Stimulated activated CD4-positive, alpha-beta T cell treated with anti-CD3 and anti-CD28 coated beads, Interleukin-4, amount 100 ng/mL, for 48 hours (primary cell): ENCODE results near the gene UTY.

Experiments
- DNase-seq, 2 donors: peaks; one replicate each; pipeline ENCODE4 v3.0.0-alpha.2; 2020; ENCODE audit warnings: low read depth in 2 of 2

Gene UTY

DNA sequence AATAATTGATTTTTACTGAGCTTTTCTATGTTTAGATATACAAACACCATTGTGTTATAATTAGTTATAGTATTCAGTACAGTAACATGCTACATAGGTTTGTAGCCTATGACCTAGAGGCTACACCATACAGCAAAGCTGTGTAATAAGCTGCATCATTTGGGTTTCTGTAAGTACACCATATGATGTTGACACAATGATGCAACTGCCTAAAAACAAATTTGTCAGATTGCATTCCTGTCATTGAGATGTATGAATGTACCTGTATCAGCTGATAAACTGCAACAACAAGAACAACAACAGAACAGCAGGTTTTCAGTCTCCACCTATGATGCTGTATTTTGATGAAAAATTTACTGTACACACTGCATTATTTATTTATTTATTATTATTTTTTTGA, 64.3 kb downstream of the UTY start:
- DNase-seq: no peak

DNA sequence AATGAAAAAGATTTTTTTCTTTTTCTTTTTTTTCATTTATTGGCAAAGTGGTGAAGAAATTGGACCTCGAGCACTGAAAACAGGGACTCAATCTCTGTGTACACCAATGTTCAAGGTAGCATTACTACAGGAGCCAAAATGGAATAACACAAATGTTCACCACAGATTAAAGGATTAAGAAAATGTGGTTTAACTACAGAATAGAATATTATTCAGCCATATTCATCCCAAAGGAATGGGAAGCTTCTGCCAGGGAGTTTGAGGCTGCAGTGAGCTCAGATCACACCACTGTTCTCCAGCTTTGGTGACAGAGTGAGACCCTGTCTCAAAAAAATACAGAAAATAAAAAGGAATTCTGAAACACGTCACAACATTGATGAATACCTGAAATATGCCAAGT, 81.0 kb downstream of the UTY start:
- no peak for DNase-seq

DNA sequence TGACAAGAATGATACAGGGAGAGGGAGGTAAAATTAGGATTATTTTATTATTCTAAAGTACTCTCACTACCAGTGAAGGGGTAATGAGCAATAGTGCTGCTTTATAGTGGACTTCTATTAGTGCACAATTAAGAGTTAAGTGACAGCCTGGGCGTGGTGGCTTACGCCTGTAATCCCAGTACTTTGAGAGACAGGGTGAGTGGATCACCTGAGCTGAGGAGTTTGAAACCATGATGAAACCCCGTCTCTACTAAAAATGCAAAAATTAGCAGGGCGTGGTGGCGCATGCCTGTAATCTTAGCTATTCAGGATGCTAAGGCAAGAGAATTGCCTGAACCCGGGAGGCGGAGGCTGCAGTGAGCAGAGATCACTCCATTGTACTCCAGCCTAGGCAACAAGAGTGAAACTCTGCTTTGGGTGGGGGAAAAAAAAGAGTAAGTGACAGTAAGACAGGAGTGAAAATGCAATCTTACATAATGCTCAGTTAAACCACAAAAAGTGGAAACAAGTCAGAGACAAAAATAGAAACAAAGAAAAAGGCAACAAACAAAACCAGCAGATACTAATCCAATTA, 98.6 kb downstream of the UTY start:
- DNase-seq: no peak

DNA sequence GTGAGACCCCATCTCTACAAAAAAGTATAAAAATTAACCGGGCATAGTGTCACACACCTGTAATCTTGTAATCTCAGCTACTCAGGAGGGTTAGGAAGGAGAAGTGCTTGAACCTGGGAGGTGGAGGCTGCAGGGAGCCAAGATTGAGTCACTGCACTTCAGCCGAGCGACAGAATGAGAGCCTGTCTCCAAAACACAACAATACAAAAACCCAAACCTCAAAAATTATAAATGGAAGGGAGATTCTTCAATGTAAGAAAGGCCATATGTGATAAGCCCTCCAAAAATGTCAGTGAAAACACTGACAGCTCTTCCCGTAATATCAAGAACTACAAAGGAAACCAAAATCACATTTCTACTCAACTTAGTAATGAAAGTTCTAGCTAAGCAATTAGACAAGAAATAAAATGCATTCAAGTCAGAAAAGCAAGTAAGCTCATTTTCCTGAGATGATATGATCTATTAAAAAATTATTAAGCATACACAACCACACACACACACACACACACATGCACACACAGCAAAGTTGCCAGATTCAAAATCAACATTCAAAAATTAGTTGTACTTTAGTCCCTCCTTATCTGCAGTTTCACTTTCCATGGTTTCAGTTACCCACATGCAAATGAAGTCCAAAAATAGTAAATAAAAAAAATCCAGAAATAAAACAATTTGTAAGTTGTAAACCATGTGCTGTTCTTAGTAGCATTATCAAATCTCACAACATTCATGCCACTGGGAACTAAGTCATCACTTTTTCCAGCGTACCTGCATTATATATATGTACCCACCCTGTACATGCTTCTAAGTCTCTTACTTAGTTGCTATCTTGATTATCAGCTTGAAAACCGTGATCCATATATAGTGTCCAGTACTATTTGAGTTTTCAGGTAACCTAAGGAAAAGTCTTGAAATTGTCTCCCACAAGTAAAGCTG, 108.7 kb downstream of the UTY start:
- DNase-seq: no peak

DNA sequence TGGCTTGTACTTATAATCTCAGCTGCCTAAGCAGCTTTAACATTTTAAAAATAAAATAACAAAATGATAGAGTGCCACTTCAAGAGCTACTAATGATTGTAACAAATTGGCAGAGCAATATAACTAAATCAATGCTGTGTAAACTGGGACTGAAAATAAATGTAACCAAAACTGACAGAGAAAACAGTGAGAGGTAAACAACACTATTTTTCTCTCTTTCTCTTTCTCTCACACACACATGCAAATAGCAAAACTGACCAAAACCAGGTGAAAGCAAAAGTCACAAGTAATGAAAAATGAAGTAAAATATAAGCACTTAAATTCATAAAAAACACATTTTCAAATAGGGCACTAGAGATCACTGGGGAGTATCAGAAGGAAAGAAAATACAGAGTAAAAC, 109.6 kb downstream of the UTY start:
- no peak for DNase-seq

DNA sequence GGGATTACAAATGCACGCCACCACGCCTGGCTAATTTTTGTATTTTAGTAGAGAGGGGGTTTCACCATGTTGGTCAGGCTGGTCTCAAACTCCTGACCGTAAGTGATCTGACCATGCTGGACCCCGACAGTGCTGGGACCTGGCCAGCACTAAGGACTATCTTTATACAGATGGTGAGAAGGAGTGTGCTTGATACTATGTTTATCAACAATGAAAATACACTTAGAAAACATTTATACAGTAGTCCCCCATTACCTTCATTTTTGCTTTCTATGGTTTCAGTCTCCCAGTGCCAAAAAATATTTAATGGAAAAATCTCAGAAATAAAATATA, 111.4 kb downstream of the UTY start:
- no peak for DNase-seq

DNA sequence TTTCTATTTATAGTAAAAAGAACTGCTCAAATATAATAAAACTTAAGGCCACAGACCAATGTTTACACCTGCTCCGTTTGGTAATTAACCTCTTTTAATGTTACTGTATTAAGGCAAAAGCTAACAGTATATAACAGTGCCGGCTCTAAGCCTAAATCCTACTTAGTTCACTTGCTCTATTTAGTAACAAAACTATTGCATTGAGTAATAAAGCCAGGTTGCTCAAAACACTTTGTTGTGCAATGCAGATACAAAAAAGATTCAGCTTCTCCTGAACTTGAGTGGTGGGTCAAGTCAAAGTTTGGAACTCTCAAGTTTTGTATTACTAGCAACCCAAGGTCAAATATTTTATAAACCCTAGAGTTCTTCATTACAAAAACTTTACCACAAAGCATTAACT, 116.2 kb downstream of the UTY start:
- DNase-seq: no peak

DNA sequence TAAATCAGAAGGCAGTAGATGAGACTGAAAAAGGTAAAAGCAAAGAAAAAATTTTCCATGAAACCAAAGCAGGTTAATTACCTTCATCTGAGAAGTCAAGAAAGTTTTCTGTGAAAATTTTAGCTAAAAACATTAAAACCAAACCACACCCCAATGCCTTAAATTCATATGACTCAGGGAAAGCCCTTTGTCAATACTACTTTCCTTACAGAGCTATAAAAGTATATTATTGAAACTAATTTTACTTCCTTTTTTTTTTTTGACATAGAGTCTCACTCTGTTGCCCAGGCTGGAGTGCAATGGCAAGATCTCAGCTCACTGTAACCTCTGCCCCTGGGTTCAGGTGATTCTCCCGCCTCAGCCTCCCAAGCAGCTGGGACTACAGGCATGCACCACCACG, 117.2 kb downstream of the UTY start:
- DNase-seq: no peak

DNA sequence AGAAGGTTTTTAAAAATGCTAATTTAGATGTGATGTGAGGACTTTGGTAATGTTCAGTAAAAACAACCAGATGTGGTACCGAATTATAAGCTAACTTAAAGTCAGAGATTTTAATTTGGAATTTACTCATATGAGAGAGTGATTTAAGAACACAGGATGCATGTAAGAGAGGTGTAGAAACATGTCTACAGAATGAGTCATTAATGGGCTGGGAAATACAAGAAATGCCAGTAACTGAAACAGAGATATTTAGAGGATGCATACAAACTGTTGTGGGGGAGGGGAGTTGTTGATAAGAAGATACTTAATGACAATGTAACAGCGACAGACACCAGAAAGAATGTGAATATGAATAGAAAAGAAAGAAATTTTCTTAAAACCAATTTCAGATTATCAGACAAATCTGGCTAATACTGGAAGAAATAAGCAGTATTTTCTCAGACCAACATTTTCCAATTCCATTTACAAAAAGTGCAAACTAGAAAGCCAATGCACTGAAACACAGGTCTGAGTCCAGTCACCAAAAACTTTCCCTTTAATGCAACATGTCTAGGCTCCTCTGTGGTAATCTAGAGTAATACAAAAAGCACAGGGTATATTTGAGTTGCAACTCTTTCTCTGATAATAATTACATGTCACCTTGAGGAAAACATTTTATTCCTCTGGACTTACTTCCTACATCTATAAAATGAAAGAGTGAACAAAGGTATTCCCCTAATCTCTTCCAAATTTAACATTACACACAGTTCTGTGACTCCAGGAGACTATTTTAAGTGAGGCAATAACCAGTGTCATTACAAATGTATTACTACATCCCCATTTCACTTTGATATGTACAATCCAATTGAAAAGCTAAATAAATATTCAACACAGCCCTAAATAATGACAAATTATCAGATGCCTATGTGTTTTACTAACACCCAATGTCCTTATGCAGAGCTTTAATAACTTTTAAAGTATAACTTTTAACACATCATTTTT, 117.9 kb downstream of the UTY start:
- no peak for DNase-seq

DNA sequence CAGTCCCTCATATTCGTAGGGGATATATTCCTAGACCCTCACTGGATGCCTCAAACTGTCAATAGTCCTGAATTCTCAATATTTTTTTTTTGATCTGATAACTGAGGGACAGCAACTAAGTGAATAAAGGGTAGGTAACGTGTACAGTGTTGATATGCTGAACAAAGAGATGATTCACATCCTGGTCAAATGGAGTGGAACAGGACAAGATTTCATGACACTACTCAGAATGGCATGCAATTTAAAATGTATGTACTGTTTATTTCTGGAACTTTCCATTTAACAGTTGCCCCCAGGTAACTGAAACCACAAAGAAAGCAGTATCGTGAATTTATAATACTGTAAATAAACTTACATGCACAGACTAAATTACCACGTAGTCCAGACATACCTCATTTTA, 128.4 kb downstream of the UTY start:
- DNase-seq: no peak

DNA sequence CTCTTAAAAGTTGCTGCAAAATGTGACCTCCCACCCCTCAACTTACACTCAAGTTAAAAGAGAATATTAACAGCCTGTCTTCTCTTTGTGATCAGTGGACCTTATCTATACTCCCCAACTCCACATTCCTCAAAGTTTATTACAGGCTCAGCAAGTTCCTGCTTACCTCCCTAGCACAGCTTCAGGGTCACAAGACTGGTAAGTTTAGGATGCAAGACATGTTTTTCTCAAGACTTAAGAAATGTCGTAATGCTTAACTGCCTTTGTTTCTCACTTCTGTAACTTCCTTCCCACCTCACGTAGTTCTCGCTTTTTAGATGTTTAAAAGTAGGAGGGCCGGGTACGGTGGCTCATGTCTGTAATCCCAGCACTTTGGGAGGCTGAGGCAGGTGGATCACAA, 132.7 kb downstream of the UTY start:
- no peak for DNase-seq

DNA sequence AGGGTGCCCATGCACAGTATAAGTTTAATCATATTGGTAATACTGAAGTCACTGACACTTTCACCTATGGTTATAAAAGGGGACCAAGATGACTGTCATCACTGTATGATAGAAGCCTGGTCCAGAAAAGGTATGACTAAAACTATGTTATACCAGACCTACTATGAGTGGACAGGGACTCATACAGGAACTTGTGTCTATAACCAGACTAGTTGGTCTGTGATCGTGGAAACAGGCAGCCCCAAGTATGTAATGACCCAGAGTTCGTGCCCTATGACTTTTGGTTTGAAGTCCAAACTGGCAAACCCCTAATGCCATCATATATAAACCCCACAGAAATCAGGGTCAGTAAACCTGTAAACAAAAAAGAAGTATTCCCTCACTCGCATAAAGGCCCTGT, 134.3 kb downstream of the UTY start:
- DNase-seq: no peak

DNA sequence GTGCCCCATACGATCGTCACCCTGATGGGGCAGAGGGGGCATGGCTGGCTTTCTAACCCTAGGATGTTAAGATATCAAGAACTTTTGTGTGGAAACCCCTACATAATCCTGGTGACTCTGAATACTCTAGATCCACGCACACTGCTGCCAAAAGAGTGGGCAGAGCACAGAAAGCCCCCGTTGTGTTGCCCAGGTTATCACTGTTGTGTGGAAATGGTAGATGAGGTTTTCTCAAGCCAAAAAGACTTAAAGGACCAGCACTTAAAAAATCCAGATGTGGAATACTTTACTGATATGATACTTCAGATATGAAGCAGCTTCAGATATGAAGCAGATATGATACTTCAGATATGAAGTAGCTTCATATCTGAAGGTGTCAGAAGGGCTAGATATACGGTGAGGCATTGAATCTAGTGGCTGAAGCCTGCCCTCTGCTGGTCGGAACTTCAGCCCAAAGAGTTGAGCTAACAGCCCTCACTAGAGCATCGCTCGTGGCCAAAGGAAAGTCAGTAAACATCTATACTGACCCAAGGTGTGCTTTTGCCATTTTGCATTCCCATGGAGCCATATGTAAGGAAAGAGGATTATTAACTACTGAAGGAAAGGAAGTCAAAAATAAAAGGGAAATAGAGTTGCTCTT, 136.4 kb downstream of the UTY start:
- DNase-seq: peak; percentile 46 to 48

DNA sequence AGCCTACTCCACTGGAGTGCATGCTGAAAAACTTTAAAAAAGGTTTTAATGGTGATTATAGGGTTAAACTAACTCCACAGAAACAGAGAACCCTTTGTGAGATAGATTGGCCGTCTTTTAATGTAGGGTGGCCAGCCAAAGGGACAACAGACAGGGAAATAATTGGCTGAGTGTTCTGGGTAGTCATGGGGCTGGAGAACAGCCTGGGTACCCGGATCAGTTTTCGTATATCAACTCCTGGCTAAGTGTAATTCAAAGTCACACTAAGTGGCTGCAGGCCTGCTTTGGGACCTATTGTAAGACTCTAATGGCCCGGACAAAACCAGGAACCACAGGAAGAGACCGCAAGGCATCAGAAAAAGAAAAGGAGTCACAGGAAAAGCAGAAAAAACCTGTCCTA, 139.9 kb downstream of the UTY start:
- DNase-seq: no peak

DNA sequence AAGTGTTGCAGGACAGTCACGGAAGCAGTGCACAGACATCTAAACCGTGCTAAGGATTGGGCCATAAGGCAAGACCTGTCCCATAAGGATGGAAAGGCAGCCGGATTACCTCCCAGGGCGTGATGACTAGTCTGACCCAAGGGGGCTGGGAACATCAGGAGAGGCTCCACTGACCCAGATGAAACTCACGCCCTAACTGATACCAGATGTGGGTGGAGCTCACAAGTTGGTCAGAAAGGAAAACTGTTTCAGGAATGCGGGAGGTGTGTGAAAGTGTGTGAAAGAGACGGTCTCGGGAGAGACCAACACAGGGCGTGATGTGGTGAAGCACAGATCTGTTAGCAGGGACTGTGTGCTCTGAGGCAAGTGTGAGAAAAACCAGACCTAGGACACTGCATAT, 140.5 kb downstream of the UTY start:
- DNase-seq: no peak

DNA sequence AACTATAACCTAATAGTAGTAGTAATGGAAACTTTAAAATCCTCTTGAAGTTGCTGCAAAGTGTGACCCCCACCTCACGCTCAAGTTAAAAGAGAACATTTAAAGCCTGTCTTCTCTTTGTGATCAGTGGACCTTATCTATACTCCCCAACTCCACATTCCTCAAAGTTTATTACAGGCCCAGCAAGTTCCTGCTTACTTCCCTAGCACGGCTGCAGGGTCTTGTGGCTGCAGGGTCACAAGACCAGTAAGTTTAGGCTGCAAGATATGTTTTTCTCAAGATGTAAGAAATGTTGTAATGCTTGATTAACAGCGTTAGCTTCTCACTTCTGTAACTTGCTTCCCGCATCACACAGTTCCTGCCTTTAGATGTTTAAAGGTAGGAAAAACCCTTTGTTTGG, 141.1 kb downstream of the UTY start:
- no peak for DNase-seq

DNA sequence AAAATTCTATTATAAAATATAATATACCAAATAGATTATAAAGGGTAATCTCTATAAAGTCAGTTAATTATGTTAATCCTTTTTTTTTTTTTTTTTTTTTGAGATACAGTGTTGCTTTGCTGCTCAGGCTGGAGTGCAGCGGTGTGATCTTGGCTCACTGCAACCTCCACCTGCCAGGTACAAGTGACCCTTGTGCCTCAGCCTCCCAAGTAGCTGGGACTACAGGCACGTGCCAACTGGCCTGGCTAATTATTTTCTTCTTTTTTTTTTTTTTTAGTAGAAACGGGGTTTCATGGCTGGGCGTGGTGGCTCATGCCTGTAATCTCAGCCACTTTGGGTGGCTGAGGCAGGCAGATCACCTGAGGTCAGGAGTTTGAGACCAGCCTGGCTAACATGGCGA, 141.9 kb downstream of the UTY start:
- no peak for DNase-seq

DNA sequence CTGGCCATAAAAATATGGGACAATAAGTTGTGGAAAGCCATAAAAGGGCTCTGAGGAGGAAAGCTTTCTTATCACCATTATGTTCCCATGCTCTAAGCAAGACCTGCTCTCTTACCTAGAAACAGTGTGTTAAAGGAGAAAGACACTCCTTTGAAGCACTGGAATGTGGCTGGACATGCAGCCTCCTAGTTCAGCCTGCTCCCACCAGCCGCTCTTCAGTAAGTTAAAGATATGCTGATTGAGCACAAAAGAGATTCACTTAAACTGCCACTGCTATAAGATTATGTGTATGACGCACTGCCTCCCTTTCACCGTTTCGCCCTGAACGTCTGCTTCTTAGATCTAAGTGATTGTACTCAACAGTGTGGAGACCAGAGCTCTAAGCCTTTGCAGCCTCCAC, 146.0 kb downstream of the UTY start:
- DNase-seq: no peak

DNA sequence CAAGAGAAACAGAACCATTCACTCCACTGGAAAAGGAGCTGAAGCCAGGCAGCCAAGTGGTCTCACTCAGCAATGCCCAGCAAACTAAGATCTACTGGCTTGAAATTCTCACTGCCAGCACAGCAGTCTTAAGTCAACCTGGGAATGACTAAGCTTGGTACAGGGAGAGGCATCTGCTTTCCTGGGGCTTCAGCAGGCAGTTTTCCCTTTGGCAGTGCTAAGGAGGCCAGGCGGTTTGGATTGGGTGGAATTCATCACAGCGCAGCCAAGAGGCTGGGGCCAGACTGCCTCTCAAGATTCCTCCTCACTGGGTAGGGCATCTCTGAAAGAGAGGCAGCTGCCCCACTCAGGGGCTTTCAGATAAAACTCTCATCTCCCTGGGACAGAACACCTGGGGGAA, 149.2 kb downstream of the UTY start:
- DNase-seq: no peak

DNA sequence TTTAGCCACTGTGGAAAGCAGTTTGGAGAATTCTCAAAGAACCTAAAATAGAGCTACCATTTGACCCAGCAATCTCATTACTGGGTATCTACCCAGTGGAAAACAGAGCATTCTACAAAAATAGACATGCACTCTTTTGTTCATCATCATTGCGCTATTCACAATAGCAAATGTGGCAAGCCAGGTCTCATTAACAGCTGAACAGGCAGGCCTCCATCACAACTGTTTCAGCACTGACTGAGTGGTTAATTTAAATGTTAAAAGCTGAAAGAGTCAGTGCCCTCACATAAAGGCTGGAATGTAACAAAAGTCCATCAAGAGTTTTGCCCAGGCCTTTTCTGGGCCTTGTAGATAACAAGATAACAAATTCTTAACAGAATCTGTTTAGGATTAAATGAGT, 166.9 kb downstream of the UTY start:
- no peak for DNase-seq

DNA sequence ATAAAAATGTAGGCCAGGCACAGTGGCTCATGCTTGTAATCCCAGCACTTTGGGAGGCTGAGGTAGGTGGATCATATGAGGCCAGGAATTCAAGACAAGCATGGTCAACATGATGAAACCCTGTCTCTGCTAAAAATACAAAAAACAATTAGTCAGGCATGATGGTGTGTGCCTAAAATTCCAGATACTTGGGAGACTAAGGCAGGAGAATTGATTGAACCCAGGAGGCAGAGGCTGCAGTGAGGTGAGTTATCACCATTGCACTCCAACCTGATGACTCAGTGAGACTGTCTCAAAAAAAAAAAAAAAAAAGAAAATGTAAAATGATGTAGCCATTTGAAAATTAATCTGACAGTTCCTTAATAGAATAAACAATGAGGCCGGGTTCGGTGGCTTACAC, 171.9 kb downstream of the UTY start:
- DNase-seq: no peak

DNA sequence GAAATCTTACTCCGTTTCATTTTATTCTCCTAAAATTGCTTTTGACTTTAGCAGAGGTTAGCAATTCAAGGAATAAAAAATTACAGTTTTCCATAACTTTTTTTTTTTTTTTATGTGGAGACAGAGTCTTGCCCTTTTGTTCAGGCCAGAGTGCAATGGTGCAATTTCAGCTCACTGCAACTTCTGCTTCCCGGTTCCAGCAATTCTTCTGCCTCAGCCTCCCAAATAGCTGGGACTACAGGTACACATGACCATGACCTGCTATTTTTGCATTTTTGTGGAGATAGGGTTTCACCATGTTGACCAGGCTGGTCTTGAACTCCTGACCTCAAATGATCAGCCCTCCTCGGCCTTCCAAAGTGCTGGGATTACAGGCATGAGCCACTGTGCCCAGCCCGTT, 179.0 kb downstream of the UTY start:
- DNase-seq: no peak
